Measurements from ENCODE around the gene ANKFN1. TPM values are rescaled to one million over a fixed set of nuclear protein-coding genes. Genes with fewer than 3 reads are reported as not detected.

The ANKFN1 gene
- total and polyA plus RNA-seq, 10 of the 15 experiments (the other 5 are each of a cell fraction or from before 2014, with no cell fraction given), result 0.19 TPM; not detected in 9

DNA sequence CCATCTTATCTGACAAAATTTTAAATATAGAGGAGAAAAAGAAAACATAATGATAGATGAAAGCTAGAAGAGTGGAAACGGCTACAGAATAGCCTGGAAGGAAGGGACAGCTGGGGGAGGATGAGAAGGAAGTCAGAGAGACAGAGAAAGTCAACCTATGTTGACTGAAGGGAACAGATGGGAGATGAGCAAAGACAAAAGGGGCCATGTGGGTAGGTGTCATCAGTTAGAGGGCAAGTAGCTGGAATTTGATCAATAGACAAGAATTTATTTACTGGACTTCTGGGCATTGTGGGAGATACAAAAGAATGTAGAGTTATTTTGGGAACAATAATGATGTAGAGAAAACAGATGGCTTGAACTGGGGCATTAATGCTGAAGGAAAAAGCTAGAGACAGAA lies 194.4 kb downstream of the ANKFN1 start:
- RAD21 ChIA-PET (ENCODE audit: unreplicated experiment), result no interaction called here
- H2AFZ ChIP-seq (ENCODE audit: control insufficient read depth, low read depth, low read length), result no peak overlapping the region
- H3K27ac ChIP-seq (ENCODE audit: control insufficient read depth, insufficient read depth), result no peak overlapping the region
- POLR2A ChIA-PET, result no interaction called here
- no peaks in the 10 kb centered on the region for H3K27me3 ChIP-seq (replicated peaks in 1 of 2; ENCODE audit: control insufficient read depth in 2 of 2, insufficient read depth in 2 of 2, low read length in 1 of 2)
- H3K79me2 ChIP-seq (ENCODE audit: control insufficient read depth, insufficient read depth, low read length), result no peaks in the 10 kb centered on the region
- no peak overlapping the region for H3K9ac ChIP-seq (ENCODE audit: control insufficient read depth, insufficient read depth, low read length)
- H3K36me3 ChIP-seq (ENCODE audit: control insufficient read depth in 2 of 2, insufficient read depth in 2 of 2, low read length in 1 of 2), result no peaks in the 10 kb centered on the region
- 0% methylated on average over 1 of the region's 1 CpG for WGBS (ENCODE audit: insufficient coverage, insufficient replicate concordance, low lambda C conversion rate, missing lambda C conversion rate)
- H3K4me2 ChIP-seq (ENCODE audit: control insufficient read depth, insufficient read depth), result no peak overlapping the region
- H3K9me3 ChIP-seq (replicated peaks; ENCODE audit: control insufficient read depth, insufficient read depth, low read length), result no peaks in the 10 kb centered on the region
- H4K20me1 ChIP-seq (ENCODE audit: control insufficient read depth, insufficient read depth), result no peaks in the 10 kb centered on the region
- CTCF ChIA-PET, result no interaction called here
- in situ Hi-C loops (cut with MboI) (no loop called here), intact Hi-C loops (cut with micrococcal nuclease; ENCODE audit: unreplicated experiment) (no loop called here)
- DNase-seq (ENCODE audit: low read depth, low spot score) (no peak), ATAC-seq (no peak), FAIRE-seq (no peak)
- BruUV-seq (replicated peaks), result no TSS peak
- no peak overlapping the region for H3K4me3 ChIP-seq
- no peaks in the 10 kb centered on the region for H3K4me1 ChIP-seq (ENCODE audit: control insufficient read depth, insufficient read depth, low read length)
- SMC1A ChIA-PET (ENCODE audit: uncharacterized antibody, unreplicated experiment), result no interaction called here
- TF ChIP-seq, protein P1, sequence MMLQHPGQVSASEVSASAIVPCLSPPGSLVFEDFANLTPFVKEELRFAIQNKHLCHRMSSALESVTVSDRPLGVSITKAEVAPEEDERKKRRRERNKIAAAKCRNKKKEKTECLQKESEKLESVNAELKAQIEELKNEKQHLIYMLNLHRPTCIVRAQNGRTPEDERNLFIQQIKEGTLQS (IDR thresholded peaks at IDR 0.05; ENCODE audit: borderline replicate concordance, extremely low read depth, low read depth, low read length), result no peak
- TF ChIP-seq, protein P2, sequence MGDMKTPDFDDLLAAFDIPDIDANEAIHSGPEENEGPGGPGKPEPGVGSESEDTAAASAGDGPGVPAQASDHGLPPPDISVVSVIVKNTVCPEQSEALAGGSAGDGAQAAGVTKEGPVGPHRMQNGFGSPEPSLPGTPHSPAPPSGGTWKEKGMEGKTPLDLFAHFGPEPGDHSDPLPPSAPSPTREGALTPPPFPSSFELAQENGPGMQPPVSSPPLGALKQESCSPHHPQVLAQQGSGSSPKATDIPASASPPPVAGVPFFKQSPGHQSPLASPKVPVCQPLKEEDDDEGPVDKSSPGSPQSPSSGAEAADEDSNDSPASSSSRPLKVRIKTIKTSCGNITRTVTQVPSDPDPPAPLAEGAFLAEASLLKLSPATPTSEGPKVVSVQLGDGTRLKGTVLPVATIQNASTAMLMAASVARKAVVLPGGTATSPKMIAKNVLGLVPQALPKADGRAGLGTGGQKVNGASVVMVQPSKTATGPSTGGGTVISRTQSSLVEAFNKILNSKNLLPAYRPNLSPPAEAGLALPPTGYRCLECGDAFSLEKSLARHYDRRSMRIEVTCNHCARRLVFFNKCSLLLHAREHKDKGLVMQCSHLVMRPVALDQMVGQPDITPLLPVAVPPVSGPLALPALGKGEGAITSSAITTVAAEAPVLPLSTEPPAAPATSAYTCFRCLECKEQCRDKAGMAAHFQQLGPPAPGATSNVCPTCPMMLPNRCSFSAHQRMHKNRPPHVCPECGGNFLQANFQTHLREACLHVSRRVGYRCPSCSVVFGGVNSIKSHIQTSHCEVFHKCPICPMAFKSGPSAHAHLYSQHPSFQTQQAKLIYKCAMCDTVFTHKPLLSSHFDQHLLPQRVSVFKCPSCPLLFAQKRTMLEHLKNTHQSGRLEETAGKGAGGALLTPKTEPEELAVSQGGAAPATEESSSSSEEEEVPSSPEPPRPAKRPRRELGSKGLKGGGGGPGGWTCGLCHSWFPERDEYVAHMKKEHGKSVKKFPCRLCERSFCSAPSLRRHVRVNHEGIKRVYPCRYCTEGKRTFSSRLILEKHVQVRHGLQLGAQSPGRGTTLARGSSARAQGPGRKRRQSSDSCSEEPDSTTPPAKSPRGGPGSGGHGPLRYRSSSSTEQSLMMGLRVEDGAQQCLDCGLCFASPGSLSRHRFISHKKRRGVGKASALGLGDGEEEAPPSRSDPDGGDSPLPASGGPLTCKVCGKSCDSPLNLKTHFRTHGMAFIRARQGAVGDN (IDR thresholded peaks at IDR 0.05), result no peak
- TF ChIP-seq TARDBP (IDR thresholded peaks at IDR 0.05; ENCODE audit: borderline replicate concordance) (no peak), NFIC (IDR thresholded peaks at IDR 0.05; ENCODE audit: low read depth, low read length) (no peak), SUPT20H (IDR thresholded peaks at IDR 0.05; ENCODE audit: borderline replicate concordance, control insufficient read depth, low read depth, low read length) (no peak), MTA3 (IDR thresholded peaks at IDR 0.05; ENCODE audit: borderline replicate concordance, low read length) (no peak)
